ENCODE data around the gene LSM3. TPM values are rescaled to one million over a fixed set of nuclear protein-coding genes. Genes with fewer than 3 reads are reported as not detected.

Gene LSM3
- total and polyA plus RNA-seq, 2 experiments from 2014 or later = 5.9 to 32.2 TPM

DNA sequence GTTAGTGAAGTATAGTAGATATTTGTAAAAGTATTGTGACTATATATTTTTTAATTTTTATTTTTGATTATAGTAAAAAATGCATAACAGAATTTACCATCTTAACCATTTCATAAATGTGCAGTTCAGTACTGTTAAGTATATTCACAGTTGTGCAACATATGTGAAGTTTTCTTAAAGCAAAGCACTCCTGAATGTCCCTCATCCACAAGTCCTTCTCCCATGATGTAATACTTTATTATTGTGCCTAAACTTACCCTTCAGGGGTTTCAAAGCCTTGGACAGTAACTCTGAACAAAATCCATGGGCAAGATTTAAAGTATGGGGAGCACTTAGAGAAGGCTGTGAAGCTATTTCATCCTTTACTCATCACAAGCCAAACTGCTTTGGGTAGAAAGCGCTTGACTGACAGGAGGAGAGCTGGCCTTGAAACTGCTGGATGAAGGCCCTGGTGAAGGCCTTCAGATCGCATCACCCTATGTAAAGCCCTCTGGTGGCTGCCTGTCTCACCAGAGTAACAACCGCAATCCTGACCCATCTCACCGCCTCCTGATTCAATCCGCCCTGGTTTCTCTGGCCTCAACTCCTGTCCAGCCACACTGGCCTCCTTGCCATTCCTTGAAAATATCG is 28.0 kb downstream of the LSM3 start:
- Histone ChIP-seq H3K27me3 (no peaks in the 10 kb centered on the region), H3K27ac (no peak overlapping the region), H3K4me3 (no peak overlapping the region), H3K9me3 (ENCODE audit: low read depth) (no peaks in the 10 kb centered on the region), H3K36me3 (no peaks in the 10 kb centered on the region), H3K4me1 (ENCODE audit: low read depth) (peaks cover 15% of the 10 kb centered on the region)
- TF ChIP-seq CTCF (IDR thresholded peaks at IDR 0.05; ENCODE audit: low read depth, low read length) = no peak
- no peak for DNase-seq (ENCODE audit: low read depth in 1 of 2, low spot score in 1 of 2)

- H3K4me3 ChIP-seq = no peak overlapping the region
Measured at GRCh38 chr3:14208168-14208567, 29.6 kb downstream of the LSM3 start.

GRCh38 chr3:14208977-14209394 is 30.4 kb downstream of the LSM3 start:
- no peak for TF ChIP-seq CTCF (IDR thresholded peaks at IDR 0.05; ENCODE audit: low read depth, low read length)
- H3K4me1 ChIP-seq (ENCODE audit: low read depth) = peaks cover 11% of the 10 kb centered on the region
- H3K4me3 ChIP-seq = no peak overlapping the region
- no peaks in the 10 kb centered on the region for H3K9me3 ChIP-seq (ENCODE audit: low read depth)
- H3K27ac ChIP-seq = no peak overlapping the region
- DNase-seq (ENCODE audit: low read depth in 1 of 2, low spot score in 1 of 2) = peak in 1 of 2 donors; percentile 58
- no peaks in the 10 kb centered on the region for H3K27me3 ChIP-seq
- H3K36me3 ChIP-seq = no peaks in the 10 kb centered on the region

More at GRCh38 chr3:14208168-14208567, 29.6 kb downstream of the LSM3 start:
- Histone ChIP-seq H3K4me1 (ENCODE audit: low read depth) (peaks cover 15% of the 10 kb centered on the region), H3K36me3 (no peaks in the 10 kb centered on the region), H3K27ac (no peak overlapping the region), H3K9me3 (ENCODE audit: low read depth) (no peaks in the 10 kb centered on the region), H3K27me3 (no peaks in the 10 kb centered on the region)
- DNase-seq (ENCODE audit: low read depth in 1 of 2, low spot score in 1 of 2) = no peak
- TF ChIP-seq CTCF (IDR thresholded peaks at IDR 0.05; ENCODE audit: low read depth, low read length) = no peak

- Histone ChIP-seq H3K27me3 (no peaks in the 10 kb centered on the region), H3K27ac (no peak overlapping the region), H3K4me3 (no peak overlapping the region), H3K9me3 (ENCODE audit: low read depth) (no peaks in the 10 kb centered on the region), H3K36me3 (no peaks in the 10 kb centered on the region), H3K4me1 (ENCODE audit: low read depth) (peaks cover 6% of the 10 kb centered on the region)
- TF ChIP-seq CTCF (IDR thresholded peaks at IDR 0.05; ENCODE audit: low read depth, low read length) = no peak
- peak in 1 of 2 donors; percentile 50 for DNase-seq (ENCODE audit: low read depth in 1 of 2, low spot score in 1 of 2)
Measured at GRCh38 chr3:14209581-14210289, 31.1 kb downstream of the LSM3 start.

DNA sequence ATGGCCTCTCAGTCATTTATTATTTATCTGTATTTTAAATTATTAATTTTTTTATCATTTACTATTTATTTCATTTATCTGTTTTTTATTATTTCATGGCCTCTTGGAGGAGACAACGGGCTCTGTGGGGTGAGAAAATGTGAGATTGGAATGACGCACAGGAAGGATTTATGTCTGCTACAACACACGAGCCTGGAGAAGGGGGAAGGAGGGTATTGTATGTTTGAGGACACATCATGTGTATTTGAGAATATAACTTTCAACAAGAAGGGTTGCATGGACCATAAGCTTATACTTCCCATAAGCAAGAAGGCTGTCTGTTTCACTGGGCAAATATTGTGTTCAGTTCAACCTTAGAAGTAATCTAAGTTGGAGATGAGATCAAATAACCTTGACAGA is 31.7 kb downstream of the LSM3 start:
- no peak for TF ChIP-seq CTCF (IDR thresholded peaks at IDR 0.05; ENCODE audit: low read depth, low read length)
- no peak for DNase-seq (ENCODE audit: low read depth in 1 of 2, low spot score in 1 of 2)
- no peaks in the 10 kb centered on the region for H3K27me3 ChIP-seq
- H3K4me1 ChIP-seq (ENCODE audit: low read depth) = no peaks in the 10 kb centered on the region
- H3K4me3 ChIP-seq = no peak overlapping the region
- H3K36me3 ChIP-seq = no peaks in the 10 kb centered on the region
- H3K9me3 ChIP-seq (ENCODE audit: low read depth) = no peaks in the 10 kb centered on the region
- no peak overlapping the region for H3K27ac ChIP-seq

Data from cardiac muscle cell (in vitro differentiated cells and primary cell).